OCI-LY3 (cell line): ENCODE data around the gene CASR.

ENCODE experiments used
- H2AFZ ChIP-seq: fragments of 200-600, 300-600 bp; shearing (Covaris generic); 2 replicates; pipeline ENCODE4 v1.6.0; 2014; ENCODE audit warnings: antibody characterized with exemption, low read depth, low read length
- H3K27ac ChIP-seq: fragments of 200-600, 300-600 bp; sonication (generic); 2 replicates; pipeline ENCODE4 v1.5.1; 2014; ENCODE audit warnings: mild to moderate bottlenecking, low read length, moderate library complexity, mixed read lengths
- H3K27me3 ChIP-seq: fragments of 200-600, 300-600 bp; sonication (generic); 2 replicates; pipeline ENCODE4 v1.6.1; 2014; ENCODE audit warnings: low read depth, low read length, mixed read lengths
- H3K36me3 ChIP-seq: fragments of 200-600, 300-600 bp; sonication (generic); replicated peaks from 2 replicates; pipeline ENCODE3; 2014; ENCODE audit warnings: low read depth, low read length, mixed read lengths
- H3K4me1 ChIP-seq: fragments of 300-600, 200-600 bp; sonication (generic); 2 replicates; pipeline ENCODE4 v1.6.1; 2014; ENCODE audit warnings: low read length, mixed read lengths
- H3K4me2 ChIP-seq: fragments of 200-600, 300-600 bp; sonication (generic); 2 replicates; pipeline ENCODE4 v1.6.1; 2014; ENCODE audit warnings: low read length, mixed read lengths
- H3K4me3 ChIP-seq: fragments of 300-600, 200-600 bp; sonication (generic); 2 replicates; pipeline ENCODE4 v1.5.1; 2014; ENCODE audit warnings: antibody characterized with exemption, mild to moderate bottlenecking, low read length, moderate library complexity
- H3K79me2 ChIP-seq: fragments of 300-600, 200-600 bp; shearing (Covaris generic); 2 replicates; pipeline ENCODE4 v1.6.1; 2014; ENCODE audit warnings: mild to moderate bottlenecking, low read length, mixed read lengths
- H3K9ac ChIP-seq: fragments of 300-600, 200-600 bp; shearing (Covaris generic); 2 replicates; pipeline ENCODE4 v1.6.0; 2014; ENCODE audit warnings: mild to moderate bottlenecking, low read length, moderate library complexity
- H3K9me3 ChIP-seq: fragments of 200-600, 300-600 bp; shearing (Covaris generic); 2 replicates; pipeline ENCODE4 v1.6.1; 2014; ENCODE audit warnings: low read length, mixed read lengths; ENCODE audit not compliant: insufficient read depth
- H4K20me1 ChIP-seq: fragments of 200-600, 300-600 bp; sonication (generic); 2 replicates; pipeline ENCODE4 v1.6.1; 2016; ENCODE audit warnings: low read length, mixed read lengths; ENCODE audit not compliant: insufficient read depth
- CTCF ChIP-seq: fragments of 200-600, 300-600 bp; sonication (generic); IDR thresholded peaks from 2 replicates; pipeline ENCODE4 v1.5.1; 2014; ENCODE audit warnings: antibody characterized with exemption, low read length, low read depth
- EZH2phosphoT487 ChIP-seq: fragments of 200-600 bp; shearing (Covaris generic); IDR thresholded peaks from 2 replicates; pipeline ENCODE4 v1.6.1; 2018; ENCODE audit warnings: antibody characterized with exemption, mixed run types, low read depth

Gene CASR

GRCh38 chr3:122232485-122232884, 49.0 kb downstream of the CASR start:
- TF ChIP-seq CTCF (no peak), EZH2phosphoT487 (no peak)
- H3K27ac ChIP-seq: peak overlapping the region; percentile 77
- H2AFZ ChIP-seq: peak overlapping the region; percentile 87; the same call in 1 of the 2 replicates

GRCh38 chr3:122233101-122233952, 49.9 kb downstream of the CASR start:
- H2AFZ ChIP-seq: peak overlapping the region; percentile 87
- H3K27ac ChIP-seq: peak overlapping the region; percentile 77
- peak overlapping the region; percentile 72 for H3K4me3 ChIP-seq
- peak overlapping the region; percentile 70 for H3K9ac ChIP-seq
- no peaks in the 10 kb centered on the region for H3K36me3 ChIP-seq
- no peak for TF ChIP-seq EZH2phosphoT487
- TF ChIP-seq CTCF: no peak
- no peaks in the 10 kb centered on the region for H3K27me3 ChIP-seq
- peaks cover 36% of the 10 kb centered on the region for H3K4me1 ChIP-seq
- peak overlapping the region; percentile 99 for H3K4me2 ChIP-seq
- H3K9me3 ChIP-seq: no peaks in the 10 kb centered on the region
- H3K79me2 ChIP-seq: no peaks in the 10 kb centered on the region
- H4K20me1 ChIP-seq: no peaks in the 10 kb centered on the region

More at GRCh38 chr3:122232485-122232884, 49.0 kb downstream of the CASR start:
- Histone ChIP-seq H3K27me3 (no peaks in the 10 kb centered on the region), H3K4me3 (peak overlapping the region; percentile 72), H3K4me2 (peak overlapping the region; percentile 99), H3K9ac (peak overlapping the region; percentile 70; the same call in 1 of the 2 replicates), H3K9me3 (no peaks in the 10 kb centered on the region), H3K36me3 (no peaks in the 10 kb centered on the region), H3K4me1 (peaks cover 36% of the 10 kb centered on the region), H3K79me2 (no peaks in the 10 kb centered on the region), H4K20me1 (no peaks in the 10 kb centered on the region)

- H3K4me1 ChIP-seq: peaks cover 36% of the 10 kb centered on the region
- peak overlapping the region; percentile 77 for H3K27ac ChIP-seq
- peak overlapping the region; percentile 72 for H3K4me3 ChIP-seq
- H2AFZ ChIP-seq: no peak overlapping the region
- H3K36me3 ChIP-seq: no peaks in the 10 kb centered on the region
- H3K27me3 ChIP-seq: no peaks in the 10 kb centered on the region
- H3K9ac ChIP-seq: peak overlapping the region; percentile 70; the same call in 1 of the 2 replicates
- H3K79me2 ChIP-seq: no peaks in the 10 kb centered on the region
- TF ChIP-seq EZH2phosphoT487 (no peak), CTCF (no peak)
- H3K4me2 ChIP-seq: peak overlapping the region; percentile 99
- H3K9me3 ChIP-seq: no peaks in the 10 kb centered on the region
- no peaks in the 10 kb centered on the region for H4K20me1 ChIP-seq
Observed at GRCh38 chr3:122234117-122234516, 50.6 kb downstream of the CASR start.

- H3K27ac ChIP-seq: no peak overlapping the region
Observed at GRCh38 chr3:122235147-122235546, 51.7 kb downstream of the CASR start.

More at GRCh38 chr3:122235147-122235546, 51.7 kb downstream of the CASR start:
- Histone ChIP-seq H4K20me1 (no peaks in the 10 kb centered on the region), H2AFZ (no peak overlapping the region), H3K36me3 (no peaks in the 10 kb centered on the region), H3K4me1 (peaks cover 36% of the 10 kb centered on the region), H3K9ac (peak overlapping the region; percentile 2; the same call in 1 of the 2 replicates), H3K79me2 (no peaks in the 10 kb centered on the region), H3K27me3 (no peaks in the 10 kb centered on the region), H3K4me2 (peak overlapping the region; percentile 99), H3K9me3 (no peaks in the 10 kb centered on the region), H3K4me3 (peak overlapping the region; percentile 1; the same call in 1 of the 2 replicates)
- TF ChIP-seq CTCF (no peak), EZH2phosphoT487 (no peak)
